Measurements from ENCODE around the gene POLR2H.

The POLR2H gene

DNA sequence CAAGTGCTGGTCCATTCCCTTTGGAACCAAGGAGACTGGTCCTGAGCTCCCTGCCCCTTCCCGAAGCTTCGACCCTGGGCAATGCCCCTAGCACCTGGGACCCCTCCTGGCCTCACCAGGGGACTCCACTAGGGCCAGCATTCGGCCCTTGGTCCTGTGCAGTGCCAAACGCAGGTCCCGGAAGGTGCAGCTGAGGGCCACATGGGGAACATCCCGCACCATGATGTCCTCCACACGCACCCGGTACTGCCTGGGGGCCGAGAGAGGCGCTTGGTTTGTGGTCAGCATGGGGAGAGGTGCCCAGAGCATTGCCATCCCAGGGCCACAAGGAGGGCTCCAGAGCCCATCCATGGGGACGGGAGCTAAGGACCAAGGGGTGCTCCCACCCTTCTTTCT is 8.0 kb upstream of the POLR2H start:
- DNase-seq = no peak

DNA sequence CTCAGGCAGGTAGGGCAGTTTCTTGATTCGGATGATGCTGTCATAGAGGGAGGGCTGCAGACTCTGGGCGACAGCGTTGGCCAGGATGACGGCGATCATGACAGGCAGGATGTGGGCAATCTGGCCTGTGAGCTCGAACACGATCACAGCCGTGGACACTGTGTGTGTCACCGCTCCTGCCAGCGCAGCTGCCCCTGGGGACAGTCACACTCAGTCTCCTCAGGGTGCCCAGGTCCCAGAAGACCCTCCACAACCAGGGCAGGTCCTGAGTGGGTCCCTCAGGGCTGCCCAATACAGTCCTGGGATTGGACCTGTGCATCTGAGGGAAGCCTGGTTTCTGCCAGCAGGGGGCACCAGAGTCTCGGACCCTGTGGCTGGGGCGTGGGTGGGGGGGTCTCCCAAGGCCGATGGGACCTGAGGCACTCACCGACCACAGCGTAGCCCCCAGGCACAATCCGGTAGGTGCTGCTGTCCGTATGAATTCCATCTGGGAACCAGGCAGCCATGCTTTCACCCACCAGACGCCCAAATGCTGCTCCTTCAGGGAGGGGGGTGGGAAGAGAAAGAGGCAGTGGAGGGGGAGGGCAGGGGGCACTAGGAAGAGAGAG is 7.3 kb upstream of the POLR2H start:
- DNase-seq = no peak

GRCh38 chr3:184354754-184355153 is 6.8 kb upstream of the POLR2H start:
- DNase-seq = no peak

- DNase-seq = no peak
These were observed 6.1 kb upstream of the POLR2H start for GRCh38 chr3:184355261-184356040.

- no peak for DNase-seq
These were observed 4.0 kb upstream of the POLR2H start for GRCh38 chr3:184357248-184358123.

DNA sequence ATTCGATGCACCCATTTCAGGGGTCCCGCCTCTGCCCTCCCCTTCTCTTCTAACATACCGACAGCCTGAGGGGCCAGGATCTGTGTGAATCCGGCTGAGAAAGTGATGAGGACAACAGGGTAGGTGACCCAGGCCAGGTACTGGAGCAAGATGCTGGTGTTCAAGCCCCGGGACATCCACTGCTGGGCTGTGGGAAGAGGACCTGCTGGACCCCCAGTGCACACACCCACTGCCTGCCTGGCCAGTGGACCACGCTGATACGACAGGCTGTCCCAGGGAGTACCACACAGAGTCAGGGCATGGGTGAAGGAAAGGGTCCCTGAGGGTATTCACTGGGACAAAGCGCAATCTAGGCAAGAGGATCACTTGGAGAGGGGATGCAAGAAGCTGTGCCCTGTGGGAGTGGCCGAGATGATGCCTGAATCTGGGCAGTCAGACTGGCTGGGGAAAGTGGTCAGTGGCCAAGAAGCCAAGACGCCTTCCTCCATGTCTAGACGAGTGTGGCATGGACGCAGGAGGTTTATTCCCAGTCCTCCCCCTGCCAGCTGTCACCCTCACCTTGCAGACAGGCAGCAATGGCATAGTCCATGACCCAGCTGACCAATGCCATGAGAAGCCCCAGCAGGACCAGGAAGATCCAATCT is 3.3 kb upstream of the POLR2H start:
- no peak for DNase-seq

DNA sequence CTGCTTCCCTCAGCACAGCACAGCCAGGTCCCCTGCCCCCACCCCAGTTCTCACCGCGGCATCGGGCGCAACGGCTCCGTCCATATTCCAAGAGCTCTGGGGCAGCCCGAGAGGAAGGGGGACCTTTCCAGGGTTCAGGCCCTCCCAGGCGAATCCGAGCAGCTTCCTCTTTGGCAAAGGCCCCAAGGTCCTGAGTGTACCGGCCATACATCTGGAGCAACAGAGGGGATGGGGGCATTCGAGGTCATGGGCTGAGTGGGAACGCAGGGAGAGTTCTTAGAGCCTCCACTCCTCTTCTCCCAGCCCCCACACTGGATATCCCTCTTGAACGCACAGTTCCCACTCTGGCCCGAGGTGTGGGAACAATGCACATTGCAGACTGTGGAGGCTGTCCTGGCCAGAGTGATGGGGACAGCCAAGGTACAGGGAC is 2.6 kb upstream of the POLR2H start:
- DNase-seq = no peak

DNA sequence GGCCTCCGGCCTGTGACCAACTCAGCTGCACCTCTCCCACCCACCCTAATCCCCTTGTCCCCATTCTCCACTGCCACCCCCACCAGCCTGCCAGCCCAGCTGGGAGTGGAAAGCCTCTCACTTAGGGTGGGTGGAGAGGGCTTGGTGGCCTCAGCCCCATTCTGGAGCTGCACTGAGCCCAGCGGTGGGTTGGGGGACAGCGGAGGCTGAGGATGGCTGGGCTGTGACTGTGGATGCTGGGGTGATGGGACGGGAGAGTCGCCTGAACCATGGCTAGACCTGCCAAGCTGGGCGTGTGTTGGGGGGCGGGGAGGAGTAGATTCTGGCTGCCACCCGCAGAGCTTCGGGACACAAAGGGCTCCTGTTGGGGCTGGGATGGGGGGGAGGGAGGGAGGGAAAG is 1.9 kb upstream of the POLR2H start:
- no peak for DNase-seq

GRCh38 chr3:184360070-184360928 is 1.2 kb upstream of the POLR2H start:
- DNase-seq = no peak

GRCh38 chr3:184360929-184361531 is 480 bp upstream of the POLR2H start:
- DNase-seq = no peak

GRCh38 chr3:184361932-184362667 is 590 bp downstream of the POLR2H start:
- DNase-seq = no peak

DNA sequence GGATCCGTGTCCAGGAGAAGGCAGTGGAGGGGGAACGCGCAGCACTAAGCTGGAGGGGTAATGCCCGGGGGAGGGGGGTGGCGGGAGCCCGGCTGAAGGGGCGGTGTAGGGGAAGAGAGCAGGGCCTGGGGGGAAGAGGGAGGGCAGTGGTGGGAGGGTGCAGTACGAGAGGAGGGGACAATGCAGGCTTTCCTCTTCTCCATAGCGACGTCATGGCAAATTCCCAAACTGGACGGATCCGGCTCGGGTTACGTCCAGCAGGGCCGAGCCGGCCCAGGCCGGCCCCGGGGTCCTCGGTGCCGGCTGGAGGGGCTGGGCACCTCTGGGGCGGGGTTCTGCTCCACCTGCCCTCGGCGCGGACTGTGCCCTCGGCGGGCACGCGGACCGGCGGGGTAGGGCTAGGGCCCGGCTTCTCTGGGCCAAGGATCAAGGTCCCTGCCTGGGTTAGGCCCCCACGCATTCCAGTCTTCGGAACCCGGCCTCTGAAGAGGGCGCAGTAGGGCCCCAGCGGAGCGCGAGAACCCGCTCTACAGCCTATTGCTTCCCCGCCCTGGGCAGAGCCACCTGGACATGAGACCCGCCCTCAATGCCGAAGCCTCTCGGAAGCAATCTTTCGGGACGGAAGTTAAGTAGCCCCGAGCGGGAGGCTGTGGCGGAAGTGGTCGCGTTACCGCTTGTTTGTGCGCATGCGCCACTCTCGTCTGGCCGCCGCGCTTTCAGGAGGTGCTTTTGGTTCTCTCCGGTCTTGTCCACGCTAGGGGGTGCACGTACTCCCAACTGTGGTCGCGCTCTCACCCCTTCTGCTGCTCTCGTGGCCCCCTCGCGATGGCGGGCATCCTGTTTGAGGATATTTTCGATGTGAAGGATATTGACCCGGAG is 1.4 kb downstream of the POLR2H start:
- DNase-seq = peak; percentile 97

GRCh38 chr3:184366619-184367289 is 5.2 kb downstream of the POLR2H start:
- DNase-seq = no peak

DNA sequence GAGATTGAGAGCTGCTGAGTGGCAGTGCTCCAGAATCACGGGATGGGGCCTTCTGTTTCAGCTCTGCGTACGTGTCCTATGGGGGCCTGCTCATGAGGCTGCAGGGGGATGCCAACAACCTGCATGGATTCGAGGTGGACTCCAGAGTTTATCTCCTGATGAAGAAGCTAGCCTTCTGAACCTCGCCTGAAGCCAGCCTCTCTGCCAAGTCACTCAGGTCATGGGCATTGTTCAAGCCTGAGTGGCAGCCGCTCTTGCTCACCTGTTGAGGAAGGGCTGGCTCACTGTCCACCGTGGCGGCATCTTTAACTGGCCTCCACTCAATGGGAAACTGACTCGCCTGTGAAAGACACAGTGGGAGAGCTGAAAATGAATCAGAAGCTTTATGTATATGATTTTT is 6.6 kb downstream of the POLR2H start:
- DNase-seq = no peak

GRCh38 chr3:184368586-184369183 is 7.2 kb downstream of the POLR2H start:
- DNase-seq = peak; percentile 48

GRCh38 chr3:184371570-184372018 is 10.1 kb downstream of the POLR2H start:
- peak; percentile 67 for DNase-seq

- no peak for DNase-seq
These were observed 10.8 kb downstream of the POLR2H start for GRCh38 chr3:184372296-184372821.

GRCh38 chr3:184372911-184373310 is 11.4 kb downstream of the POLR2H start:
- no peak for DNase-seq

DNA sequence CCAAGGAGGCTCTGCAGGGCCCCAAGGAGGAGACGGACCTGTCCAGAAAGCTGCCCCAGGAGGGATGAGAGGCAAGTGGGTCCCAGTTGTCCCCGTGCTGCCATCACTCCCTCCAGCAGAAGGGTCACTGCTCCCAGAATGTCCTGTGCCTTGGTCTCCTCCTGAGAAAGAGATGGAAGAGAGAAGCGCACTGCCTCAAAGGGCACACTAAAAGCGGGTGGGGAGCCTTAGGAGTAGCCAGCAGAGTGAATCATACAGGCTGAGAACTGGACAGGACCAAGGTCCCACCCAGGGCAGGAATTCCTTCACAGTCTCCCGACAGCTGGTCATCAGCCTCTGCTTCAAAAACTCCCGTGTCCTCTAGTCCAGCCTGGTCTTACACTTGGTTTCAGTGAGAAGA is 11.9 kb downstream of the POLR2H start:
- no peak for DNase-seq

All from NCI-H446 treated with DMSO at 0.1 percent for 48 hours (cell line).